PC-3 (cell line): ENCODE measurements around the gene ARHGAP6. TPM values are rescaled to one million over a fixed set of nuclear protein-coding genes. Genes with fewer than 3 reads are reported as not detected.
A peak's percentile ranks its signal among the peaks of the same experiment; 100 is the strongest.

Experiments
- ATAC-seq: fragments of 200-7000 bp; cut with Tn5 transposase; 2 replicates; pipeline ENCODE4 v1.9.1; 2020; ENCODE audit warnings: mild to moderate bottlenecking, moderate library complexity
- BruUV-seq: library from RNA; stranded (reverse); fragments of 400-500 nt; replicated peaks from 2 replicates; lab custom pipeline; 2021; lab: Mats Ljungman, UMichigan
- CTCF ChIA-PET: fragments of 300-600 bp; sonication (Branson Sonifier 250); formaldehyde crosslinking; loops from one replicate; lab custom pipeline; 2022; ENCODE audit warnings: antibody characterized with exemption; lab: Charles Lee
- POLR2A ChIA-PET: fragments of 300-600 bp; sonication (Branson Sonifier 250); formaldehyde crosslinking; loops from one replicate; lab custom pipeline; 2022; ENCODE audit warnings: antibody characterized with exemption; ENCODE audit not compliant: unreplicated experiment; lab: Charles Lee
- DNase-seq: peaks from one replicate; pipeline ENCODE4 v3.0.0-alpha.2; 2015
- H2AFZ ChIP-seq: fragments of 300-600 bp; sonication (generic); 2 replicates; pipeline ENCODE4 v1.6.0; 2016; ENCODE audit warnings: antibody characterized with exemption, low read length
- H3F3A ChIP-seq: fragments of 300-600 bp; sonication (generic); one replicate; pipeline ENCODE4 v1.6.0; 2017; ENCODE audit warnings: antibody characterized with exemption, low read length, control low read depth, mild to moderate bottlenecking; ENCODE audit not compliant: unreplicated experiment
- H3K27ac ChIP-seq: fragments of 300-600 bp; sonication (generic); 2 replicates; pipeline ENCODE4 v1.5.1; 2016; ENCODE audit warnings: mild to moderate bottlenecking, low read length
- H3K27me3 ChIP-seq: fragments of 300-600 bp; sonication (generic); 2 replicates; pipeline ENCODE4 v1.6.1; 2016; ENCODE audit warnings: low read length, mixed read lengths
- H3K36me3 ChIP-seq: fragments of 300-600 bp; sonication (generic); 2 replicates; pipeline ENCODE4 v1.6.1; 2016; ENCODE audit warnings: low read depth, mixed run types, low read length, mixed read lengths
- H3K4me1 ChIP-seq: fragments of 300-600 bp; sonication (generic); 2 replicates; pipeline ENCODE4 v1.5.1; 2016; ENCODE audit warnings: low read length; ENCODE audit not compliant: insufficient read depth
- H3K4me2 ChIP-seq: fragments of 300-600 bp; sonication (generic); 2 replicates; pipeline ENCODE4 v1.6.0; 2016; ENCODE audit warnings: low read length
- H3K4me3 ChIP-seq: fragments of 300-600 bp; sonication (generic); 2 replicates; pipeline ENCODE4 v1.5.1; 2016; ENCODE audit warnings: mild to moderate bottlenecking, low read length, mixed read lengths
- H3K79me2 ChIP-seq: fragments of 300-600 bp; sonication (generic); 2 replicates; pipeline ENCODE4 v1.6.1; 2017; ENCODE audit warnings: low read length, mixed read lengths
- H3K9ac ChIP-seq: fragments of 300-600 bp; sonication (generic); 2 replicates; pipeline ENCODE4 v1.6.0; 2016; ENCODE audit warnings: mild to moderate bottlenecking, low read length
- H3K9me2 ChIP-seq: fragments of 300-600 bp; sonication (generic); replicated peaks from 2 replicates; pipeline ENCODE4 v1.6.1; 2016; ENCODE audit warnings: mixed run types, low read length, mixed read lengths
- H3K9me3 ChIP-seq: fragments of 300-600 bp; sonication (generic); 2 replicates; pipeline ENCODE4 v1.6.1; 2016; ENCODE audit warnings: low read length, mixed read lengths
- H4K20me1 ChIP-seq: fragments of 300-600 bp; sonication (generic); 2 replicates; pipeline ENCODE4 v1.6.1; 2016; ENCODE audit warnings: low read length, mixed read lengths
- EZH2 ChIP-seq: fragments of 300-600 bp; sonication (generic); IDR thresholded peaks from one replicate; pipeline ENCODE4 v1.6.1; 2017; ENCODE audit warnings: antibody characterized with exemption, mild to moderate bottlenecking, low read length; ENCODE audit not compliant: unreplicated experiment
- EZH2phosphoT487 ChIP-seq: fragments of 300-600 bp; sonication (generic); IDR thresholded peaks from 2 replicates; pipeline ENCODE4 v1.6.1; 2018; ENCODE audit warnings: mild to moderate bottlenecking, antibody characterized with exemption, low read length, borderline replicate concordance
- intact Hi-C: fragments of 100-400 bp; cut with micrococcal nuclease; formaldehyde crosslinking; loops from 2 replicates; pipeline ENCODE4 v1.9.0; 2023
- total RNA-seq: library from RNA; depleted of rRNA; stranded (reverse); fragments of >200 nt; gene quantifications from 2 replicates; pipeline ENCODE4 v1.2.3, GENCODE V29; 2014
- TF ChIP-seq, protein P1 (sequence below): fragments of 300-600 bp; sonication (generic); conservative IDR thresholded peaks from 2 replicates; pipeline ENCODE4 v1.5.1; 2017; ENCODE audit warnings: antibody characterized with exemption, low read depth, mild to moderate bottlenecking, low read length

The ARHGAP6 gene
- total RNA-seq, 1 experiment from 2014 or later: 2.8 TPM

DNA sequence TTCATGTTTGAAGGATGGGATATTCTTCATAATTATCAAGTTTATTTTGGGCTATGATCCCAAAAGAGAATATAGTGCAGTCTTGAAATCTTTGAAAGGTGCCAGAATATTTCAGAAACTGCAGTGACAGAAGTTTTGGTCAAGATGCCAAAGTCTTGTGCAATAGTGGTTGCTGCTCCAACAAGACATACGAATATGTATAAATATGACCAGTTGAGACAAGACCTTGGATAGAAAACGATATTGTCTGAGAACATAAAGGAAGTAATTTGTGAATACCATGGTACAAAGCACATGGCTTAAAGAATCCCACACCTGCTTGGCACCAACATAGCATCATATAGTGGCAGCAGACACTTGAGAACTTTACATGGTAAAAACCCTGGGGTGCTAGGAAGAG, 421.1 kb downstream of the ARHGAP6 start:
- DNase-seq: peak; percentile 8
- H3K4me3 ChIP-seq: no peak overlapping the region
- CTCF ChIA-PET: no interaction called here
- intact Hi-C loops: no loop called here
- no peak overlapping the region for H2AFZ ChIP-seq
- no peaks in the 10 kb centered on the region for H3K9me3 ChIP-seq
- H3K9me2 ChIP-seq: no peaks in the 10 kb centered on the region
- H4K20me1 ChIP-seq: no peaks in the 10 kb centered on the region
- H3K79me2 ChIP-seq: no peaks in the 10 kb centered on the region
- POLR2A ChIA-PET: no interaction called here
- H3K27me3 ChIP-seq: no peaks in the 10 kb centered on the region
- peaks cover 6% of the 10 kb centered on the region for H3K4me1 ChIP-seq
- H3K9ac ChIP-seq: no peak overlapping the region
- H3K4me2 ChIP-seq: no peak overlapping the region
- H3K36me3 ChIP-seq: no peaks in the 10 kb centered on the region
- TF ChIP-seq, protein P1, sequence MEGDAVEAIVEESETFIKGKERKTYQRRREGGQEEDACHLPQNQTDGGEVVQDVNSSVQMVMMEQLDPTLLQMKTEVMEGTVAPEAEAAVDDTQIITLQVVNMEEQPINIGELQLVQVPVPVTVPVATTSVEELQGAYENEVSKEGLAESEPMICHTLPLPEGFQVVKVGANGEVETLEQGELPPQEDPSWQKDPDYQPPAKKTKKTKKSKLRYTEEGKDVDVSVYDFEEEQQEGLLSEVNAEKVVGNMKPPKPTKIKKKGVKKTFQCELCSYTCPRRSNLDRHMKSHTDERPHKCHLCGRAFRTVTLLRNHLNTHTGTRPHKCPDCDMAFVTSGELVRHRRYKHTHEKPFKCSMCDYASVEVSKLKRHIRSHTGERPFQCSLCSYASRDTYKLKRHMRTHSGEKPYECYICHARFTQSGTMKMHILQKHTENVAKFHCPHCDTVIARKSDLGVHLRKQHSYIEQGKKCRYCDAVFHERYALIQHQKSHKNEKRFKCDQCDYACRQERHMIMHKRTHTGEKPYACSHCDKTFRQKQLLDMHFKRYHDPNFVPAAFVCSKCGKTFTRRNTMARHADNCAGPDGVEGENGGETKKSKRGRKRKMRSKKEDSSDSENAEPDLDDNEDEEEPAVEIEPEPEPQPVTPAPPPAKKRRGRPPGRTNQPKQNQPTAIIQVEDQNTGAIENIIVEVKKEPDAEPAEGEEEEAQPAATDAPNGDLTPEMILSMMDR: no peak
- BruUV-seq: no TSS peak
- no peak overlapping the region for H3K27ac ChIP-seq
- no peaks in the 10 kb centered on the region for H3F3A ChIP-seq
- ATAC-seq: no peak

DNA sequence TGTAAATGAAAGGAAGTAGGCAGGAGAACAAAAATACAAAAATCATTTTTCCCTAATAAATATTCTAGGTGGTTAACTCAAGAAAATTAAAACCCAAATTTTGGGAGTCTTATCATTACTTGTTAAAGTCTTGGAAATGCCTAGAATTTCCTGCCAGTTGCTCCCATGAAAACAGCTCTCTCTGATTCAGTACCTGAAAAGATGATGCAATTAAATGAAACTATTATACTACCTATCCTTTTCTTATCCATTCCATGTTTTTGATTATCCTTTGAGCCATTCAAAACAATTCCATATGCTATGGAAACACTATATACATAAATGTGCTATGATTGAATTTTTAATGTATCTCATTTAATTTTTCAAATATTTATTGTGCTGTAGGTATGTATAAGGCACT, 423.0 kb downstream of the ARHGAP6 start:
- no peak overlapping the region for H3K27ac ChIP-seq
- H3K27me3 ChIP-seq: no peaks in the 10 kb centered on the region
- BruUV-seq: no TSS peak
- no peaks in the 10 kb centered on the region for H3K9me3 ChIP-seq
- H3K9me2 ChIP-seq: no peaks in the 10 kb centered on the region
- ATAC-seq (no peak), DNase-seq (no peak)
- no peak for TF ChIP-seq EZH2phosphoT487
- no peak for TF ChIP-seq EZH2
- TF ChIP-seq, protein P1: no peak
- H3K79me2 ChIP-seq: no peaks in the 10 kb centered on the region
- no peak overlapping the region for H3K4me3 ChIP-seq
- ChIA-PET POLR2A (interaction anchor here (0.7 kb wide), 1 partner anchor 9 kb away, joined by 5 read pairs; no protein-coding TSS in a partner anchor), CTCF (no interaction called here)
- peaks cover 15% of the 10 kb centered on the region for H3K4me1 ChIP-seq
- H3K9ac ChIP-seq: no peak overlapping the region
- H2AFZ ChIP-seq: no peak overlapping the region
- no peaks in the 10 kb centered on the region for H3F3A ChIP-seq
- no peaks in the 10 kb centered on the region for H3K36me3 ChIP-seq
- intact Hi-C loops: no loop called here
- H3K4me2 ChIP-seq: no peak overlapping the region
- H4K20me1 ChIP-seq: no peaks in the 10 kb centered on the region

DNA sequence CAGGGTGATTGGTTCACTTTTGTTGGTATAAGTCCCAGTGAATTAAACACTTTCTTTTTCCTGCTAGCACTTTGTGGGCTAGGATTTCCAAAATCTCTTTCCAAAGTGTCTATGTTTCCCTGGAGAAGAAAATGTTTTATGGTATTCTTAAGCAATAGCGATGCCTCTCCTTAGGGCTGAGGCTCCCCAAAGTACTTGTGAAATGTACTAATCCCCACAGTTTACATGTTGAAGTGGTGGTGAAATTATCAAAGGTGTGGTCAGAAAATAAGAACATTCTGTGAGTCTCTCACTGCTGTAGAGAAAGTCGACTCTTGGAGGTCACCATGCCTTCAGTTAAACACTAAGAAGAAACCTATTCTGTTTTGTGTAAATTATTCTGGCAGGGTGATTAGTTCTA, 424.0 kb downstream of the ARHGAP6 start:
- ChIA-PET CTCF (no interaction called here), POLR2A (no interaction called here)
- TF ChIP-seq EZH2 (no peak), EZH2phosphoT487 (no peak)
- TF ChIP-seq, protein P1: no peak
- Histone ChIP-seq H3K36me3 (no peaks in the 10 kb centered on the region), H3K27ac (no peak overlapping the region), H3K27me3 (no peaks in the 10 kb centered on the region), H3F3A (no peaks in the 10 kb centered on the region), H3K4me2 (no peak overlapping the region), H3K9ac (no peak overlapping the region), H2AFZ (no peak overlapping the region), H3K79me2 (no peaks in the 10 kb centered on the region), H4K20me1 (no peaks in the 10 kb centered on the region), H3K4me1 (peaks cover 15% of the 10 kb centered on the region), H3K9me3 (no peaks in the 10 kb centered on the region), H3K9me2 (no peaks in the 10 kb centered on the region), H3K4me3 (no peak overlapping the region)
- ATAC-seq (no peak), DNase-seq (no peak)
- BruUV-seq: no TSS peak
- intact Hi-C loops: no loop called here
